HG03520 (cell line): ENCODE measurements around the gene TBC1D25.

Experiments used
- ATAC-seq: cut with Tn5 transposase; IDR thresholded peaks from one replicate; pipeline ENCODE4 v1.9.1; 2021; ENCODE audit warnings: mild to moderate bottlenecking, moderate library complexity; ENCODE audit not compliant: unreplicated experiment

The TBC1D25 gene

DNA sequence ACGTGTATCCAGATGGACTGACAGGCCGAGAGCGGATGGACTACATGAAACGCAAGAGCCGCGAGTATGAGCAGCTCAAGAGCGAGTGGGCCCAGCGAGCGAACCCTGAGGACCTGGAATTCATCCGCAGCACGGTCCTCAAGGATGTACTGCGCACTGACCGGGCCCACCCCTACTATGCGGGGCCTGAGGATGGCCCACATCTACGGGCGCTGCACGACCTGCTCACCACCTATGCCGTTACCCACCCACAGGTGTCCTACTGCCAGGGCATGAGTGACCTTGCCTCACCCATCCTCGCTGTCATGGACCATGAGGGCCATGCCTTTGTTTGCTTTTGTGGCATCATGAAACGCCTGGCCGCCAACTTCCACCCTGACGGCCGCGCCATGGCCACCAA lies 20.1 kb downstream of the TBC1D25 start:
- ATAC-seq = no peak

DNA sequence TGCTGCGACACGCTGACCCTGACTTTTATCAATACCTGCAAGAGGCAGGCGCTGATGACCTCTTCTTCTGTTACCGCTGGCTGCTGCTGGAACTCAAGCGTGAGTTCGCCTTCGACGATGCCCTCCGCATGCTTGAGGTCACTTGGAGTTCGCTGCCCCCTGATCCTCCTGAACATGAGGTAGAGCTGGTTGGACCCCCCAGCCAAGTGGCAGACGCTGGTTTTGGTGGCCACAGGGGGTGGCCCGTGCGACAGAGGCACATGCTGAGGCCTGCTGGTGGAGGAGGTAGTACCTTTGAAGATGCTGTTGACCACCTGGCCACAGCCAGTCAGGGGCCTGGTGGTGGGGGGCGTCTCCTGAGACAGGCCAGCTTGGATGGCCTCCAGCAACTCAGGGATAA lies 20.5 kb downstream of the TBC1D25 start:
- ATAC-seq = no peak

DNA sequence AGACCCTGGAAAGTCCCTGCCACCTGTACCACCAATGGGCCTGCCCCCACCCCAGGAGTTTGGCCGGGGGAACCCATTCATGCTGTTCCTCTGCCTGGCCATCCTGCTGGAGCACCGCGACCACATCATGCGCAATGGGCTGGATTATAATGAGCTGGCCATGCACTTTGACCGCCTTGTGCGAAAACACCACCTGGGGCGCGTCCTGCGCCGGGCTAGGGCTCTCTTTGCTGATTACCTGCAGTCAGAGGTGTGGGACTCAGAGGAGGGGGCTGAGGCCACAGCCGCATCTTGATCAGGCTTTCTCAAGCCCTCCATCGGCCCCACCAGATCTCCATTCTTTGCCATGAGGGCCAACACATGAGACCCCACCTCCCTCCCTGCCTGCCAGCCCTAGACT lies 21.2 kb downstream of the TBC1D25 start:
- ATAC-seq = no peak

DNA sequence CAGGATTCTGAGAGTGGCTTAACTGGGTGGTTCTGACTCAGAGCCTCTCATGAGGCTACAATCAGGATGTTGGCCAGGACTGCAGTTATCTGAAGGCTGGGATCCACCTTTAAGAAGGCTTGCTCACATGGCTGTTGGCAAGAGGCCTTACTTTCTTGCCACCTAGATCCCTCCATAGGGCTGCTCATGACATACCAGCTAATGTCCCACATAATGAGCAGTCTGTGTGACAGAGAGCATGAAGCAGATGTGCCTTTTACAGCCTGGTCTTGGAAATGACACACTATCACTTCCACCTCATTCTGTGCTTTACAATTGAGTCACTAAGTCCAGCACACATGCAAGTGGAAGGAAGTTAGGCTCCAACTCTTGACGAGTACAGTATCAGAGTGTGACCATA lies 30.4 kb downstream of the TBC1D25 start:
- no peak for ATAC-seq

DNA sequence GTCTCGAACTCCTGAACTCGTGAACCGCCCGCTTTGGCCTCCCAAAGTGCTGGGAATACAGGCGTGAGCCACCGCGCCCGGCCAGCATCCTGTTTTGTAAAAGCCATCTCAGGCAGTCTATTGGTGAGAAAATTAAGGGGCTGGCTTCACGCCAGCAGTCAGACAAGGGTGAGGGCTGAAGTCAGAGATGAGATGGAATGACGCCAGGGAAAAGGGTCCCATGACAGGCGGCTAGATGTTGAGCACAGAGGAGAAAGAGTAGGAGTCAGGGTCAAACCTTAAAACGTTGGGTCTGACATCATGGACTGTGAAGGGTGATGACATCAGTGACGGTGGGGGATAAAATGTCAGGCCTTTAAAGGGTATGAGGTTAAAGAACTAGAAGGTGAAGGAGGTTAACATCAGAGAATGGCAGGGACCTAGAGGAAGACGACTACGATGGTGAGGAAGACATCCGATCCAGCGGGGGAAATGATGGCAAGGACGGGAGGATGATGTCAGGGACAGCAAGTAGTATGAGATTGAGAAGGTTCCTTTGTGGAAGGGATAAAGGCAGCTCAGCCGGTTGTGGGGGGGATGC lies 34.3 kb downstream of the TBC1D25 start:
- ATAC-seq = peak; percentile 11

DNA sequence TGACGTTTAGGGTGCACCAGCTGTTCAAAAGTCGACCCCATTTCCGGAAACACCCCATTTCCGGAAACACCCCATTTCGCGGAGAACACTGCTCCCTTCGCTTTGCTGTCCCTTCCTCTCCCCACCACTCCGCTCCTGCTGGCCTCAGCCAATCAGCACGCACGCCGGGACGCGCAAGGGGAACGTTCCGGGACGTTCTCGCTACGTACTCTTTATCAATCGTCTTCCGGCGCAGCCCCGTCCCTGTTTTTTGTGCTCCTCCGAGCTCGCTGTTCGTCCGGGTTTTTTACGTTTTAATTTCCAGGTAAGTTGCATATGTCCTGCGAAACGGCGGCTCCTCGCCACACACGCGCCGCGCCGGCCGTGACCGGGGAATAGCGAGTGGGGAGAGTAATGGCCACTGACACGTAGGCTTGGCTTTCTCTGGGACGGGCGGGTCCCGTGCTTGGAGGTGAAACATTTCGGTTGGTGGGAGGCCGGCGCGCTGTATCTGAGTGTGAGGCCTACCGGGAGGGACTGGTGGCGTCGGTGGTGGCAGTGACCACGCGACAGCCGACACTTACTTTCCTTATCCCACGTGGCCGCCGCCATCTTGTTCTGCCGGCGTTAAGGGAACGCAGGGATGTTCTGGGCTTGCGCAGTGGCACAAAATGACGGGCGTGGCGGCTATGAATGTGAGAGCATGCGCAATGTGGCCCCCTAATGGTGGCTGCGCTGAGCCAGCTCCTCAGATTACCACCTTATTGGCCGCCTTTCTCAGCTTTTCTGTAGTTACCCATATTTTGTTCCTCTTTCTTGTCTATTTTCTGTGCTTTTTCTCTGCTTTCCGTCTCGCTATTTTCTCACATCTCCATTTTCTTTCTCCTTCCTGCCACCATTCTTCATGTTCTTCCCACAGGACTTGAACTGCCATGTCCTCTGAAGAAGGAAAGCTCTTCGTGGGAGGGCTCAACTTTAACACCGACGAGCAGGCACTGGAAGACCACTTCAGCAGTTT lies 35.1 kb downstream of the TBC1D25 start, which contains the start of gene RBM3:
Gene RBM3, plus strand, starts transcription at position 215 of the 997 bp plus-strand sequence. Its CDS starts 697 bp downstream, at position 912.
- peak; percentile 70 for ATAC-seq

DNA sequence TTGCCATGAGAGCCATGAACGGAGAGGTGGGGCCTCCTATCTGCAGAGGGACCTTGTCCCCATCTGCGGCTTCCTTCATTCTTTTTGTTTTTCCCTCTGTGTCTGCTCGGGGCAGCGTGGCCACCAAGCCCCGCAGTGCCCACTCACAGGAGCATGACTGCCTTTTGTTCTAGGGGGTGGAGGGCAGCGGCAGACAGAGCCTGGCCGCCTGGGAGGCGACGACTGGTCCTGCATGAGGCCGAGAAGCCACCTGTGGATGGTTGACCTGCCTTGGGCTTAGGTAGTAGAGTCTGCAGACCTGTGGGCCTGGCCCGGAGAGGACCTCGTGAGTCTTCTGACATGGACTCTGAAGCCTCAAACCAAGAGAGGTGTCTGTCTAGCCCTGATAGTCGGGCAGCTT lies 36.1 kb downstream of the TBC1D25 start:
- no peak for ATAC-seq

DNA sequence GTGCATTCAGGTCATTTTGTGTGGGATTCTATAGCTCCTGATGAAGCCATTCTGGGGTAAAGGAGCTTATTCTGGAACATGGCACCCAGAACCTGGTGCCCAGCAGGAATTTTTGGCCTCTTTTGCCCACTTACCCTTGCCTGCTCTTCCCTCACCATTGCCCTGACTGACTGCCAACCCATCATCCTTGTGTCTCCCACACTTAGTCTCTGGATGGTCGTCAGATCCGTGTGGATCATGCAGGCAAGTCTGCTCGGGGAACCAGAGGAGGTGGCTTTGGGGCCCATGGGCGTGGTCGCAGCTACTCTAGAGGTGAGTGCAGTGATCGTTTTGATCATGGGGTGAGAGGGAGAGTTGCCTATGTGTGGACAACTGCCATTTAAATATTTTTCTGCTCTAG lies 36.6 kb downstream of the TBC1D25 start:
- ATAC-seq = no peak

DNA sequence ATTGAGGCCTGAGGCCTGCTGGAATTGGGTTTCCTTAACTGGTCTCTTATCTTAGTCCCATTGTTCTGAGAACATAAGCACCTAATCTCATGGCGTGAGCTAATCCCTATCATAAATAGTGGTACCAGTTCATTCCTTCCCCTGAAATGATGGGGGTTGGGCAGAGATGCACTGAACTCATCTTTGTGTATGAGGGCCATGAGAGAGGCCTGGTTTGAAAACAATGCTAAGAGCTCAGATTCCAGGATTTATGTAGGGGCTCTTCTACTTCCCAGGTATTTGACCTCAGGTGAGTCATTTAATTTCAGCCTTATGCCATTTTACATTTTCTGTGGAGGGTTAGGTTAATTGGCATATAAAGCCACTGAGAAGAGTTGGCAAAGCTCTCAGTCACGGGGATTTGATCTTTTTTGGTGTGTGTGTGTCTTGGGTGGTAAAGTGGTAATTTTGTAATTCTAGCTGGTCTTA lies 39.2 kb downstream of the TBC1D25 start:
- no peak for ATAC-seq

DNA sequence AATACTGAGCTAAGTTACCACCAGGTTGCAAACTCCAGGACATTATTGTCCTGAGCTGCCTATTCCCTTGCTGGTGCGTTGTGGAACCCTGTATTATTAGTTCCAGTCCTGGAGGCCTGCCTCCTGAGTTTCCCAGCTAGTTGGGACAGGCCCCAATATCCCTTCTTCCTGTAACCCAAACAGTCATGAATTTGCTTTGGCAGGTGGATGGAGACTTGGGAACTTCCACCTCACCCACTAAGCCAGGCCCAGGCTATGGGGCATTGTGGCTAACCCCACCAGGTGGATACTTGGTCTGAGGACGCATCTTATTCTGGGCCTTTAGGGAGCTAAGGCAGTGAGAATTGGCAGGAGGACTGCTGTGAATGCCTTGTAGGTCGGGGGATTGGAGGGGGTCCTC lies 39.7 kb downstream of the TBC1D25 start:
- no peak for ATAC-seq

DNA sequence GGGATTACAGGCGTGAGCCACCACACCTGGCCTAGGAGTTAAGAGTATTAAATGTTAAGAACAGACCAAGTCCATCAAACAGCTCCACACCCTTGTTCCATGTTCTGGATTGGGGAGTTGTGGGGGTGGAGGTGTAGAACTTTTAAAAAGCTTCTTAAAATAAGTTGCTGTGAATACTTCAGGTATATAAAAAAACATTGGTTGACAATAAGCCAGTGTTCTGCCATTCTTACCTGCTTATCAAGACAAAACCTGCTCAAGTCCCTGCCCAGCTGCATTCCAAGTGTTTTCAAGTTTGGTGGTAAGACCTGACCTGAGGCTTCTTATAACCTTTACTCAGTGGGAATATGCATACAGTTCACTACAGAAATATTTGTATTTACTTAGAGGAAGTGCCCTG lies 41.1 kb downstream of the TBC1D25 start:
- ATAC-seq = no peak

DNA sequence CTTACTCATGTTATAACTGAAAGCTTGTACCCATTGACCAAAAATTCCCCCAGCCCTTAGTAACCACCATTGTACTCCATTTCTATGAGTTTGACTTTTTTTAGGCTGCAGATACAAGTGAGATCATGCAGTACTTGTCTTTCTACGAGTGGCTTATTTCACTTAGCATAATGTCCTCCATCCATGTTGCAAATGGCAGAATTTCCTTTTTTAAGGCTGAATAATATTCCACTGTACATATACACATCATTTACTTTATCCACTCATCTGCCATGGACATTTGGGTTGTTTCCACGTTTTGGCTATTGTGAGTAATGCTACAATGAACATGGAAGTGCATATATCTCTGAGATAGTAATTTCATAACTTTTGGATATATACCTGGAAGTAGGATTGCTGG lies 45.2 kb downstream of the TBC1D25 start:
- ATAC-seq = no peak

DNA sequence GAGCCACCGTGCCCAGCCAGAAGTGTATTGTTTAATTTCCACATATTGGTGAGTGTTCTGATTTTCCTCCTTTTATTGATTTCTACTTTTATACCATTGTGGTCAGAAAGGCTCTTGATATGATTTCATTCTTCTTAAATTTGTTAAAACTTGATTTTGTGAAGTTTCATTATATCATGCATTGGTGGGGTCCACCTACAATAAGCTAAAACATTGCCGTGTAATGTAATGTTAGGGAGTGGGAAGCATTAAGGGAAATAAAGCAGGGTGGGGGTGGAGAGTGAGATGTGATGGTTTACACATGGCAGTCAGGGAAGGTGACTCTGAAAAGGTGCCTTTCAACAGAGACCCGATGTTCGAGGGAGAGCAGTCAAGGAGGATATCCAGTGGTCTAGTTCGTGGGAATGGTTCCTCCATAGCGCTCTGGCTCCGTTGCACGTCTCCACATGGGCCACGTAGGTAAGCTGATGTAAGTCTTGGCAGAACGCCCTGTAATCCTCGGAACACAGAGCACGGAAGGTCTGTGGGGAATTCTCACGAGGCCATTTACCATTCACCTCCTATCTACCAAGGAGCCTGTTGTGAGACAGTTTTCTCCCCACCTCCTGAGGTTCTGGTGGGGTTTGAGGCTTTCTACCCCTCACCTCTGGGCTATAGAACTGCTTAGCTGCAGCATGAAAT lies 50.1 kb downstream of the TBC1D25 start:
- no peak for ATAC-seq

DNA sequence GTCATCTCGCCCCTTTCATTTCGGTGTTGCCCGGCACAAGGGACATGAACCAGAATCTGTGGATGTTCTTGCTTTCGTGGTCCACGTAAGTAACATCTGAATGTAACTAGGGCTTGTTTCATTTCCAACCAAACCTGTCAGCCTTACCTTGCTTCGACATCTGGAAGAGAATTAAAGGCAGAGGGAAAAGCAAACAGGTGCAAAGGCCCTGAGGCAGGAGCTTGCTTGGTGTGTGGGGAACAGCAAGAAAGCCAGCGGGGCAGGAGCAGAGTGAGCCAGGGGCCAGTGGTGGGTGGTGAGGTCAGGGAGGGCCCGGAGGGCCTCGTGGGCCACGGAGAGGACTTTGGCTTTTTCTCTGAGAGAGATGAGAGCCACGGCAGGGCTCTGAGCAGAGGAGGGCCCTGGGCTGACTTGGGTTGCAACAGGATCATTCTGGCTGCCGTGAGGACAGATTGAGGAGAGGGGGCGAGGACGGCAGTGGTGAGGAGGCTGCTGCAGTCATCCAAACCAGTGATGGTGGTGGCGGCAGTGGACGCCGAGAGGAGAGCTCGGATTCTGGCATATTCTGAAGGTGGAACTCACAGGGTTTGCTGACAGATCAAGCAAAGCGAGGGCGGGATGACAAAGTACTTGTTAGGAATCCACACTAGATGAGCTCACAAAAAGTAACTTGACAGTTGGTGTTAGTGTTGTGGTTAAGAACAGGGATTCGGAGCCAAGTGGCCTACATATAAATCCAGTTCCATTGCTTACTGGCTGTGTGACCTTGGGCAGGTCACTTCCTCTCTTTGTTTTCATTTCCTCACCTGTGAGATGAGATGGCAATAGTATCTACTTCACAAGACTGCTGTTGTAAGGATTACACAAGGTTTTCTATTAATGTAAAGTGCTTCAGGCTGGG lies 50.9 kb downstream of the TBC1D25 start:
- no peak for ATAC-seq

DNA sequence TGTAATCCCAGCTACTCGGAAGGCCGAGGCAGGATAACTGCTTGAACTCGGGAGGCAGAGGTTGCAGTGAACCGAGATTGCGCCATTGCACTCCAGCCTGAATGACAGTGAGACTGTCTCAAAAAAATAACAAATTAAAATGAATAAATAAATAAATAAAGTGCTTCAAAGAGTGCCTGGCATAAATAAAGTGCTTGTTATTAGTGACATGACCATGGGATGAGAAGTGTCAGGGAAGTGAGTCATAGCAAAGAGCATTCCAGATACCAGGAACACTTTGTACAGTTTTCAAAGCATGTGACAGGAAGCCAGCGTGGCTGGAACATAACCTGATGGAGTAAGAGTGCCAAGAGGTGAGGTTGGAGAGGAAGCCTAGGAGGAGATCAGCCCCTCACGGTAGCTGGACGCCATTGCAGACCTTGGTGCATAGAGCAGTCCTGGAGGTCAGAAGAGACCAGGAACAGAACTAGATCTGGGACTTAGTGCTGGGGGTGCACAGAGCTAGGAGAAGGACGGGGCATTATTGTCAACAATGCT lies 51.8 kb downstream of the TBC1D25 start:
- no peak for ATAC-seq

DNA sequence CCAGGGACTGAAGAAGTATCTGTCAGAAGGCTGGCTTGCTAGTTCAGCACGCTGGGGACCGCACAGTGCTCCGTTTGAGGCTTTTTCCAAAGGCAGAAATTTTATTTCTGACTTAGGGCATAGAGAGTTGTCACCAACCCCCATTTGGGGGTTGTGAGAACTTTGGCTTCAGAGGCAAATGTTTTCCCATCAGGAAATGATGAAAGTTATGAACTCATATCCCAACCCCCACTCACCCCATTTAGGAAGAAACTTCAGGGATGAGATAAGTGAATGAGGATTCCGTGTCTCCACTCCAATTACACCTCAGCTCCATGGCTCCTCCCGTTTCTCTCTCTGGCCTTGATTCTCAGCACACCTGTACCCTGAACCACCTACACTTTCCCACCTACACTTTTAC lies 53.5 kb downstream of the TBC1D25 start:
- no peak for ATAC-seq

DNA sequence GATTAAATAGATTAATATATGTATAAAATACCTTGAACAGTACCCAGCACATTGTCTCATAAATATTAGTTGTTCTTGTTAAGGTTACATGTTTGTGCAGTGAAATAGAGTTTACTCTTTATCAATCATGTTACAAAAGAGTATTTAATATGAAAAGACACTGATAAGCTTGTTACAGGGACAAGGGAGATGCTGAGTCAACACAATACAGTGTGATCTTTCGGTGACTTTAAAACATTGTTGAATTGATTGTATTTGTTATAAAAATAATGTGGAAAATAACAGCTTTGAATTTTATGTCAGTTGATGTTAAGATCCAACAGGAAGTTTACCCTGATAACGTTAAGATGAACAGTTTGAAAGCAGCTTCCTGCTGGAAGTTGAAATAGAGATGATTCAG lies 56.4 kb downstream of the TBC1D25 start:
- no peak for ATAC-seq

DNA sequence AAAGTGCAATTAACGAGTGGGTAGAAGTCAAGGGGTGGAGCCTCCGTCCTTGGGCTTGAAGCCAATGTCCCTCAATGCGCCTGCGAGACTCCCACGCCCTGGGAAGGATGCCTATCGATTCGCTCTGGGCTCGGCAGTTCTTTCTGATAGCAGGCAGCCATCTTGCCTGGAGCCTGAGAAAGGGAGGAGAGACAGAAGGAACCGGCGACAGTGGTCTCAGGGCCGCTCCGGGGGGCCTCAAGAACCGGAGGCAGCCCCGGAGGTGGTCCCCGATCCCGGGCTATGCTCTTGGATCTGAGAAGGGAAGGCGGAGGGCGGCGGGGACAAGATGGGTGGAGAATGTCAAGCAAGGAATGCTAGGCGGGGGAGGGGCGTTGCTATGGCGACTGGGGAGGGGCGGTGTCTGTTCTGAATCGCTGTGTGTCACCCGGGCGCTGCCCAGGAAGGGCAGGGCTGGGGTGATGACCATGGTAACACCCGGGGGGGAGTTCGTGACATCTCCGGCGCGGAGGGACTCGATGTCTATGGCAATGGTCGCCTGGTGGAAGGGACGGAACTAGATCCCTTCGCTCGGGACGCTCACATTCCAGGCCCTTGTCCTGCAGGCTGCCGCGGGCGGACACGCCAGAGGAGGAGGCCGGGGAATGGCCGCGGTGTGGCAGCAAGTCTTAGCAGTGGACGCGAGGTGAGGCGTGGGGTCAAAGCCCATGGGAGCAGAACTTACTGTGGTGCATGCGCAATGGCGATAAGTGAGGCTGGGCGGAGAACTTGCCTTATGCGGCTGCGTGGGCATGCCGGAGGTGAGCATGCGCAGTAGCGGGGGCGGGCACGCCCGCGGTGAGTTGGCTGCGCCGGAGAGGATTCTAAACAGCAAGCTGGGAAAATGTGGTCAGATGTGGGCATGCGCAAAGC lies 58.1 kb downstream of the TBC1D25 start, which contains the start of gene WDR13:
Gene WDR13, plus strand, starts transcription at position 140 of the 912 bp plus-strand sequence. Its CDS starts 505 bp downstream, at position 645.
- ATAC-seq = peak; percentile 63

DNA sequence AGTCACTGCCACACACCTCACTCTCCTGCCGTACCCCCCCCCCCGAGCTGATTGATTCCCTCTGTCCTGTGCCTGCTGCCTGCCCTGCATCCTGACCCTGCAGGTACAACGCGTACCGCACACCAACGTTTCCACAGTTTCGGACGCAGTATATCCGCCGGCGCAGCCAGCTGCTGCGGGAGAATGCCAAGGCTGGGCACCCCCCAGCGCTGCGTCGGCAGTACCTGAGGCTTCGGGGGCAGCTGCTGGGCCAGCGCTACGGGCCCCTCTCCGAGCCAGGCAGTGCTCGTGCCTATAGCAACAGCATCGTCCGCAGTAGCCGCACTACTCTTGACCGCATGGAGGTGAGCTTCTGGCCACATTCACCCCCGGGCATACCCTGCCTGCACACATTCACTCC lies 59.1 kb downstream of the TBC1D25 start:
- ATAC-seq = no peak
